Fibroblast of the conjunctiva (primary cell): ENCODE data around the gene SKIL.
A peak's percentile ranks its signal among the peaks of the same experiment; 100 is the strongest.
"Not testable (repeated sequence)": the region's sequence is repeated elsewhere in the genome, so short reads cannot be mapped to it uniquely, and the experiment has no call there.

ENCODE experiments used
- DNase-seq: peaks from one replicate; pipeline ENCODE4 v3.0.0-alpha.2; 2010; ENCODE audit warnings: low read depth

The SKIL gene, protein sequence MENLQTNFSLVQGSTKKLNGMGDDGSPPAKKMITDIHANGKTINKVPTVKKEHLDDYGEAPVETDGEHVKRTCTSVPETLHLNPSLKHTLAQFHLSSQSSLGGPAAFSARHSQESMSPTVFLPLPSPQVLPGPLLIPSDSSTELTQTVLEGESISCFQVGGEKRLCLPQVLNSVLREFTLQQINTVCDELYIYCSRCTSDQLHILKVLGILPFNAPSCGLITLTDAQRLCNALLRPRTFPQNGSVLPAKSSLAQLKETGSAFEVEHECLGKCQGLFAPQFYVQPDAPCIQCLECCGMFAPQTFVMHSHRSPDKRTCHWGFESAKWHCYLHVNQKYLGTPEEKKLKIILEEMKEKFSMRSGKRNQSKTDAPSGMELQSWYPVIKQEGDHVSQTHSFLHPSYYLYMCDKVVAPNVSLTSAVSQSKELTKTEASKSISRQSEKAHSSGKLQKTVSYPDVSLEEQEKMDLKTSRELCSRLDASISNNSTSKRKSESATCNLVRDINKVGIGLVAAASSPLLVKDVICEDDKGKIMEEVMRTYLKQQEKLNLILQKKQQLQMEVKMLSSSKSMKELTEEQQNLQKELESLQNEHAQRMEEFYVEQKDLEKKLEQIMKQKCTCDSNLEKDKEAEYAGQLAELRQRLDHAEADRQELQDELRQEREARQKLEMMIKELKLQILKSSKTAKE

DNA sequence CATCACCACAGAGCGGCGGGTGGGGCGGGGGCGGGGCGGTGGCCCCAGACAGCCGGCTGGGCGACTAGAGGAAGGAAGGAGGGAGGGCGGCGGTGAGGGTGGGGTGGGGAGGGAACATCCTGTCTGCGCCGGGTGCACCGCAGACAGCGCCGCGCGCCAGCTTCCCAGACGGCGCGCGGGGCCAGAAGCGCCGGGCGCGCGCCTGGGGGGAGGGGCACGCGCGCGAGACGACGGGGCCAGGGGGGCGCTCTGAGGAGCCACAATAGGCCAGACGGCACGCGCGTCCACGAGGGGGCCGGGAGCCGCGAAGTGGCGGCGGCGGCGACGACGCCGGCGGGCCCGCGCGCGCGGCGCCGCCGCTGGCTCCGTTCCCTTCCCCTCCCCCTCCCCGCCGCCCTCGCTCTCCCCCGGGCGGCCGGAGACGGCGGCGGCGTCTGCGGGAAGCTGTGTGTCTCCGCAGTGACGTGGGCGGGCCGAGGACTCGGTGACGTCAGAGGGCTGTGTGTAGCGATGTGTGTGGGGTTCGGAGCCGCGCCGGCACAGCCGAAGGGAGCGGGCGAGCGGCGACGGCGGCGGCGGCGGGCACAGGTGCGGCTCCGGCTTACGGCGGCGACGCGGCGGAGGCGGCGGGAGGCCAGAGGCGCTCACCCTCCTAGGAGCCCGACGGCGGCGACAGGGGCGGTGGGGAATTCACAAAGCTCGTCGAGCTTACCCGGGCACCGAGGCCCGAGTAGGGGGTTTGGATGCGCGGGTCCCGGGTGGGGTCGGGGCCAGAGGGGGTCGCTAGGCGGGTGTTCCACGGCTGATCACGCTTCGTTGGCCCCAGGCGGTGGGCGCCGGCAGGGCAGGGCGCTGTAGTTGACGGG is at the start of gene SKIL:
TSS of gene SKIL (plus strand) at position 540 of the 866 bp plus-strand sequence. CDS start 2,617 bp downstream, outside the sequence.
- peak; percentile 90 for DNase-seq

DNA sequence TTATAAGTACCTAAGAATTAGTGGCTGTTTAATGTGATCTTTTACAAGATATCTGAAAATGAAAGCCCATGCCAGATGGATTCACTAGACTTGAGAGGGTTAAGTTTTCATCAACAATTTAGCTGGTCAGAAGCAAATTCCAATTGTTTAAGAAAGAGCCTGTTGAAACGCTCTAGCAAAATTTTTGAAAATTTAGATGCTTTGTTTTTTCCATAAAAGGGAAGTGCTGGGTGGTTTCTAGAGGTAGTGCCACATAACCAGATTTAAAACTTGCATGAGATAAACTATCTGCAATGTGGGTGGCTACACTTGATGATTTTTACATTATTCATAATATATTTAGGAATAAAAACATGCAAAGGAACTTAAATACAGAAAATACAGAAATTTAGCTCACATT is 48.5 kb upstream of the SKIL start:
- DNase-seq: no peak

DNA sequence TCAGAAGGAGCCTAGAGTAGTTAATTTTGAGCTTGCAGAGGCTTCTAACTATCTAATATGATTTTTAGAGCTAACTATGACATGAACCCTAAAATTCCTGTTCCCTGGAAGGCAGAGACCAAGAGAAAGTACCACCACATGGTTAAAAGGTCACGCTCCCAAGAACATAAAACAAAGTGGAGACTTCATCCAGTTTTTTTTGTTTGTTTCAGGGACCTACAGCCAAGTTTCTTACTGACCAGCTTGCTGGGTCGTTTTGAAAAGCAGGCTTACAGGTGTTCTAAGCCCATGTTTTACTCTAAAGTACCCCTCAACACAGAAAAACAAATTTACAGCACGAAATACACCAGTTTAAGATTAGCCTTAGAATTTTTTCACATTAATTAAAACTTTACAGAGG is 39.6 kb upstream of the SKIL start:
- no peak for DNase-seq

DNA sequence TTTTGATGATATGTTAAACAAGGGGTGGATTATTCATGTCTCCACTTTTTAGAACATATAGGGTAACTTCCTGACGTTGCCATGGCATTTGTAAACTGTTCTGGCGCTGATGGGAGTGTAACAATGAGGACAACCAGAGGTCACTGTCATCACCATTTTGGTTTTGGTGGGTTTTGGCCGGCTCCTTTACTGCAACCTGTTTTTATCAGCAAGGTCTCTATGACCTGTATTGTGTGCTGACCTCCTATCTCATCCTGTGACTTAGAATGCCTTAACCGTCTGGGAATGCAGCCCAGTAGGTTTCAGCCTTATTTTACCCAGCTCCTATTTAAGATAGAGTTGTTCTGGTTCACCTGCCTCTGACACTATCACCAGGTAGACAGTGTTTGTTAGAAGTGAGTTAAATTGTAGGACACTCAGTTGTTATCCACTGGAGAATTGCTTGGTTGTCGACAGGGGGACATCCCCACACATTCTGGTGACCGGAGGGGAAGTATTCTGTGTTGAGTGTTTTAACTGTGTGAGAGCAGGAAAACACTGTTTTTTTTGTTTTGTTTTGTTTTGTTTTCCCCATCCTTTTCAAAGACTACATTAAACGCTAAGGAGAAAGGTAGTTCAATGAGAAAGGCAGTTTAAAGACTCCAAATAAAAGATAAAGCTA is 36.9 kb upstream of the SKIL start:
- no peak for DNase-seq

DNA sequence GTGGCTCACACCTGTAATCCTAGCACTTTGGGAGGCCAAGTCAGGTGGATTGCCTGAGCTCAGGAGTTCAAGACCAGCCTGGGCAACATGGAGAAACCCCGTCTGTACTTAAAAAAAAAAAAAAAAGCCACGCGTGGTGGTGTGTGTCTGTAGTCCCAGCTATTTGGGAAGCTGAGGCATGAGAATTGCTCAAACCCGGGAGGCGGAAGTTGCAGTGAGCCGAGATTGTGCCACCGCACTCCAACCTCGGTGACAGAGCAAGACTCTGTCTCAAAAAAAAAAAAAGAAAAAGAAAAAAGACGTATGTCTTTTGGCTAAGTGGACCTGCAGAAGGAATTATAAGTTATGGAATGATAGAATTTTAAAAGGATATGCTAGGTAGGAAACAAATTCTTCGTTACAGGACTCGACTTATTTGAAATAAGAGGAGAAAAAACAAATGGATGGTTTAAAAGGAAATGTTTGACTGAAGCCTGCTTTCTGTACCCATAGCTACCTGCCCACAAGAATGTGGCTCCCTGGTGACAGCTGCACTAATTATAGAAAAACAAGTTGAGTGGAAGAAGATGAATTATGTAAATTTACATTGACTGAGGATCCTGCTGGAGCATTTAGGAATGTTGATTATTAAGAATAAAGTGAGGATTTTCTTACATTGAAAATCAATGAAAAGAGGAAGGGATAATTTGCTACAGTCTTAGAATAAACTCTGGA is 36.0 kb upstream of the SKIL start:
- DNase-seq: no peak

DNA sequence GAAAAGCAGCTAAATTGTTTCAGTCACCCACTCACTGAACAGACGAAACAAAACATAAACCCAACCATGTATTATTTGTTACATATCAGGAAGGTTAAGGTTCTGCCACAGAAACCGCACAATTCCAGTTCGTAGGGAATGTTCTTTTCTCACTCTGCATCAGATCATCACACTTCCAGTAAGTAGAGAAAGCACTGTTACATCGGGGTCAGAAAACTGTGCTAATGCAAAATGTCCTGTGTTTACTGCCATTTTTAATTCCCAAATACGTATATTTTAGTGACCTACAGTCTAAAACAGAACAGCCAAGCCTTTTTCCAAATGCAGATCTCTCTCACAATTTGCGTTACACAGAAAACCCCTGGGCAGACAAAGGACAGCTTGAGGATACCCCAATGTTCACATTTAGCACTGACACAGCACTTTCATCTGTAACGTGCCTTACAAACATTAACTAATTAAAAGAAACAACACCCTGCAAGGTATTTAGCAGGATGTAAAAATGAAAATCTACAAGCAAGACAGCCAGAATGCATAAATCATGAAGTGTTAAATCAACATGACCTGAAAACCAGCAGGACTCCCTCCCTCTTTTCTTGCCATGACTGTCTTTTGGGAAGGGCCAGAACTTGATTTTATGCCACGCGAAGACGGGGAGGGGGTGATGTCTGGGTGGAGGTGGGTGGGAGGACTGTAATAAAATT is 34.8 kb upstream of the SKIL start:
- no peak for DNase-seq

DNA sequence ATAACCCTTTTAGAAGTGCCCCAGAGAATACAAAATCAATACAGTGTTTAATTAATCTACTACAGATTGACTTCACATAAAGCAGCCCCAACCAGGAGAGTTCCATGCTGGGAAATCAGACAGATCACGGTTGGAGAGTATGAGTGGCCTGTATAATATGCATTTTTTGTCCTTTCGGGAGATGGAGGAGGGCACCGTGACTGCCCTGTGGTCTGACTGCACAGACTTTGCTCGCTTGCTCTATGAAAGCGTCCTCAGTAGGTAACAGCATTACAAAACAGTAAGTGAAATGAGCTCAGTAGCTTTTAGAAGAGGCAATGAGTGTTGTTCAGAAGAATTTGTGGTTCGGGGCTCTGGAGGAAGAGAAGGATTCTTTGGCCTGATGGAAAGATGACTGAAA is 34.2 kb upstream of the SKIL start:
- DNase-seq: no peak

DNA sequence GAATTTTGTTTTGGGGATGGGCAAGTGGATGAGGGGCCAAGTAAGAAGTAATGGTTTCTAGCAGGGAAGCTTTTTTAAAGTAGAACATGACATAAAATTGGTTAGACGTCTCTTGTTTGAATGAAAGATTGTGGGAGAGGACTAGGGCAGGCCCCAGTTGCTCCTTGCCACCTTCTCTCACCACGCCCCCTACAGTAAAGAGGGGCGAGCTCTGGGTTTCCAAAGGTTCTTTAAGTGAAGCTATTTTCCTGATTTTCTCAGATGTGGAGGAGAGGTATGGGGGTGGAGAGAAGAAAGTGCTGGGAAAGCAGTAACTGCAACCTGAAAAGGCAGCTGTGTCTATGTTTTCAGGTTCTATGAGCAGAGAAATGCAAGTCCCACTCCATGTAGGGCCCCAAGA is 32.6 kb upstream of the SKIL start:
- no peak for DNase-seq

DNA sequence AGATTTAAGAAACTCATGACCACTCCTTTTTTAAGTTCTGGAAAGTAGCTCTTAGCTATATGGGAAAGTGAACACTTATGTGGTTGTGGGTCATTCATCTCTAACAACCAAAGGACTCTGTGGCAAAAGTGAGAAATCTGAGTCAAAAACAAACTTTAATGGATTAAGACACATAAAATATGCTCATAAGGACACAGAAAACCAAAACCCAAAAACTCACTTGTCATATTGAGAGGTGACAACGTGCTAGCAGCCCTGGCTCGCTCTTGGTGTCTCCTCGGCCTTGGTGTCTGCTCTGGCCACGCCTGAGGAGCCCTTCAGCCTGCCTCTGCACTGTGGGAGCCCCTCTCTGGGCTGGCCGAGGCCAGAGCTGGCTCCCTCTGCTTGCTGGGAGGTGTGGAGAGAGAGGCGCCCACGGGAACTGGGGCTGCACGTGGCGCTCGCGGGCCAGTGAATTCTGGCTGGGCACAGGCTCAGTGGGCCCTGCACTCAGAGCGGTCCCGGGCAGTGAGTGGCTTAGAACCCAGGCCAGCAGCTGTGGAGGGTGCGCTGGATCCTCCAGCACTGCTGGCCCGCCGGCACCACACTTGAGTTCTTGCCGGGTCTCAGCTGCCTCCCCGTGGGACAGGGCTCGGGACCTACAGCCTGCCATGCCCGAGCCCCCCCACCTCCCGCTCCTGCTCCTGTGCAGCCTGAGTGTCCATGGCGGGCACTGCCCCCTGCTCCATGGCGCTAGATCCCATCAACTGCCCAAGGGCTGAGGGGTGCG is 30.3 kb upstream of the SKIL start:
- no peak for DNase-seq

DNA sequence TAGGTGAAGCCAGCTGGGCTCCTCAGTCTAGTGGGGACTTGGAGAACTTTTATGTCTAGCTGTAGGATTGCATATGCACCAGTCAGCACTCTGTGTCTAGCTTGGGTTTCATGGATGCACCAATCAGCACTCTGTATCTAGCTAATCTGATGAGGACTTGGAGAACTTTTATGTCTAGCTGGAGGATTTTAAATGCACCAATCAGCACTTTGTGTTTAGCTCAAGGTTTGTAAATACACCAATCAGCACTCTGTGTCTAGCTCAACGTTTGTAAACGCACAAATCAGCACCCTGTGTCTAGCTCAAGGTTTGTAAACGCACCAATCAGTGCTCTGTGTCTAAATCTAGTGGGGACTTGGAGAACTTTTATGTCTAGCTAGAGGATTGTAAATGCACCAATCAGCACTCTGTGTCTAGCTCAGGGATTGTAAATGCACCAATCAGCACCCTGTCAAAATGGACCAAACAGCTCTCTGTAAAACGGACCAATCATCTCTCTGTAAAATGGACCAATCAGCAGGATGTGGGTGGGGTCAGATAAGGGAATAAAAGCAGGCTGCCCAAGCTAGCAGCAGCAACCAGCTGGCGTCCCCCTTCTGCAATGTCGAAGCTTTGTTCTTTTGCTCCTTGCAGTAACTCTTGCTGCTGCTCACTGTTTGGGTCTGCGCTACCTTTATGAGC is 29.5 kb upstream of the SKIL start:
- DNase-seq: not testable (repeated sequence)

DNA sequence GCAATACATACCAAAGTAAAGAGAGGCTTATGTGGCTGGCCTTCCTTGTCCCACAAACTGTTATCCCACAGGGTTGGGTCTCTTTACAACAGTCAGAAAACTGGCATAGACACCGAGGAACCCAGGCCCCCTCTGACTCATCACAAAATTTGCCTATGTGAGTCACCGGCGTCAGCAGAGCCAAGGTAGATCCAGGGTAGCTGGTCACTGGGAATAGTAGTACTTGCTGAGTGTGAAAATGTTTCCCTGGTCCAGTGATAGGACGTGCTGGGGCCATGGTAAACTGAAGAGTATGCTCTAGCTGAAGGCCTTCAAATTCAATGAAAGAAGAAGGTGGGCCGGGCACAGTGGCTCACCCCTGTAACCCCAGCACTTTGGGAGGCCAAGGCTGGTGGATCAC is 27.1 kb upstream of the SKIL start:
- DNase-seq: no peak

DNA sequence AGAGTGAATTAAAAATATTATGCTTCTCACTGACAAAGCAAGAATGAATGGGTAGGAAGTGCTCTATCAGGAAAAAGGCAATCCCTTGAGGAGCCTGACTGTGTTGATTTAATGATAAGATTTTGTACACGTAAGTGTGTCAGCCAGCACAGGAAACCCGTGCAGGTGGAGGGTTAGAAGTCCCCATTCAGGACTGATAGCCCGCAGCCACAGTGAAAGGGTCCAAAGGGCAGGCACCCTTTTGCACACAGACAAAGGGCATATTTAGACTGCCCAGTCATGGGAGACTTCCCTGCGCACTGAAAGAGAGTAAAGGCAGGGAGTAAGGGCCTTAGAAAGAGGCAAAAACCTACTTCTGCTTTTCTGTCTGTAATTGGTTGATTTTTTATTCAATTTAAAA is 26.4 kb upstream of the SKIL start:
- no peak for DNase-seq

DNA sequence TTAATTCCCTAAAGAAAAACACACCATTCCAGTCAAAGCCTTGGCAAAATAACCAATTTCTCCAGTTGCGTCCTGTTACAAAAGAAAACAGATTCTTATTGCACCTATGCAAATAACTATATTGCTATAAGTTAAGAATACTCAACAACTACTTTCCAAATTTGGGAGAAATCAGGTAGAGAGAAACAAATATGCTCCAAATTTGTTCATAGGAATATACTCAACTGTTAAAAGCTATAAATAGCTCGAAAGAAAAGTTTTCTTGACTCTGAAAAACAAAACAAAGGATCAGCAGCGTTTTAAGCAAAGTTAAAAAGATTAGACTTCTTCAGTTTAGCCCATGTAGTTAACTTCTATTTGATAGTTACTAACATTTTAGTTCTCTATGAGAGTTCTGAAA is 20.1 kb upstream of the SKIL start:
- no peak for DNase-seq

DNA sequence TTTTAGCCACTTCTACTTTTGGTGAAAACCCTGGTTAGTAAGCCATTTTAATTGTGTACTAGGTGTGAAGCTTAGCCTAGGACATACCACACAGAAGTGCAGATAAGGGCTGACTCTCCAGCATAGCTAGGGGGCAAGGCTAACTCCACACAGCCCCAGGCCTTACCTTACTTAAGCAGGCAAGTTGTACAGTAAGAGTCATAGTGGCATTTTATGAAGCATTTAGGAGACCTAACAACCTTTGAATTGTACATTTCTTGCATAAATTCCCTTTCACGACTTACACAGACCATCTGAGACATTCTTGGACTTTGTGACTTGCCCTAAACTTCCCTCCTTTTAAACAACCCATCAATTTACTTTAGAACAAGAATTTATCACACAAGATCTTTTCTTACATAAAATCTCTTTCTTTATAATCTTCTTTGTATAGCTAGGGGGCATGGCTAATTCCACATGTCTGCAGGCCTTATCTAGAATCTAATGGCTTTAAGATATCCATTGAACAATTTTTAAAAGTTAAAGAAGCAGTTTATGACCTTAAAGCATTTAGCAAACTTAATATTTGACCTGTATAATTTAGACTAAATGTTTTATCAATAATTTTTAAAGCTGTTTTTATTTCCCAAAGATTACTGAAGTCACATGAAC is 18.7 kb upstream of the SKIL start:
- DNase-seq: no peak

DNA sequence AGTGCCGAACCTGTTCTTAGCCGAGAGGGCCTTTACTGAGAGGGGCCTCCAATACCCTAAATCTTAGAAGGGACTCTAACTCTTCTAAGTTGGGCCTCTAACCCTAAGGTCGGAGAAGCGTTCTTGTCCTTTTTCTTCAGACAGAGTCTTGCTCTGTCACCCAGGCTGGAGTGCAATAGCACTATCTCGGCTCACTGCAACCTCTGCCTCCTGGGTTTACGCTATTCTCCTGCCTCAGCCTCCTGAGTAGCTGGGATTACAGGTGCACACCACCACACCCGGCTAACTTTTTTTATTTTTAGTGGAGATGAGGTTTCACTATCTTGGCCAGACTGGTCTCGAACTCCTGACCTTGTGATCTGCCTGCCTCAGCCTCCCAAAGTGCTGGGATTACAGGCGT is 15.2 kb upstream of the SKIL start:
- DNase-seq: not testable (repeated sequence)

DNA sequence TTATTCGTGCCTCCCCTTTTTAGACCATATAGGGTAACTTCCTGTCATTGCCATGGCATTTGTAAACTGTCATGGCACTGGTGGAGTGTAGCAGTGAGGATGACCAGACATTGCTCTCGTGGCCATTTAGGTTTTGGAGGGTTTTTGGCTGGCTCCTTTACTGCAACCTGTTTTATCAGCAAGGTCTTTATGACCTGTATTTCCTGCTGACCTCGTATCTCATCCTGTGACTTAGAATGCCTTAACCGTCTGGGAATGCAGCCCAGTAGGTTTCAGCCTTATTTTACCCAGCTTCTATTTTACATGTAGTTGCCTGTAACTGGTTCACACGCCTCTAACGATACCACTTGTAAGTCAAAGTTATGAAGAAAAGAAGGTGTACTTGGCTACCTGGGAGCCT is 13.7 kb upstream of the SKIL start:
- not testable (repeated sequence) for DNase-seq

DNA sequence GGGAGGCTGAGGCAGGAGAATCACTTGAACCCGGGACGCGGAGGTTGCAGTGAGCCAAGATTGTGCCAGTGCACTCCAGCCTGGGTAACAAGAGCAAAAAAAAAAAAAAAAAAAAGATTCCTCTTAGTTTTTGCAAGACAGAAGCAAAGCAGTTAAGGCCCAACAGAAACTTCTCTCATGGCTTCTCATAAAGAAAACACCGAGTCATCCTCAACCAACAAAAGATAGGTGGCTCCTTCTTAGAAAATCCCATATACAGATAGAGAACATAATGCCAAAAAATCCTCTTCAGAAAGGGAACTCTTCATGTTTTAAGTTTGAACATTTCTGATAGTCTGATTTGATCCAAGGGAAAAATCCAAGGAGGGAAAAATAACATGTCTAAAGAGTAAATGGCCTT is 12.5 kb upstream of the SKIL start:
- no peak for DNase-seq

DNA sequence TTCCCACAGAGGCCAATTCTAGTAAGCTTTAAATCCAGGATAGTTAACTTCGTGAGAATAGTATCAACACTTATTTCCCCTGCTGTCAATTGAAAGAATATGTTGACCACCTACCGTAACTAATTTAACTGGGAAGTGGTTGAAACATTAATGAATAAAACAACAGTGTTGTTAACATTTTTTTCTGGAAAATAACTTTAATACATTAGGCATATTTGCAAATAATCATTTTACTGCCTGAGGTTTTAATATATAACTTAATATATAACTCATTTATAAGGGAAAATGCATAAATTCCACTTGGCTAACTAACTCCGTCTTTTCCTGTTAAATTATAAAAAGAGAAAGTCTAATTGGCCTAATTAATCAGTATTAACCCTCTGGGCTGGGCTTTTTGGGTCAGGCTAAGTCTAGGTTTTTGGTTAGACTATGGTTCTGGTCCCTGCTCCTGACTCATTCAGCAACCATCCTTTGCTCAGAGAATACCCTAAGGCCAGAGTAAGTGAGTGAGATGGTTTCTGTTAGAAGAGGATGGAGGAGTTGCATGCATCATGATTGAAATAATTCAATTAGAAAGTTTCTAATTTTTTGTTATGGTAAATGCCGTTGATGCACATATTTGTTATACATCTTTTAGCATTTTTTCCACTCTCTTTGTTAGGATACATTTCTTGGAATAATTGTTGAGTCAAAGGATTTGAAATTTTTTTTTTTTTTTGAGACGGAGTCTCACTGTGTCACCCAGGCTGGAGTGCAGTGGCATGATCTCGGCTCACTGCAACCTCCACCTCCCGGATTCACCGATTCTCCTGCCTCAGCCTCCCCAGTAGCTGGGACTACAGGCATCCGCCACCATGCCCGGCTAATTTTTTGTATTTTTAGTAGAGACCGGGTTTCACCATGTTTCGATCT is 10.8 kb upstream of the SKIL start:
- no peak for DNase-seq
